ENCODE data around the gene ZIC4. TPM values are rescaled to one million over a fixed set of nuclear protein-coding genes. Genes with fewer than 3 reads are reported as not detected.

ZIC4 gene
- total RNA-seq, 2 donors from 2014 or later = not detected

GRCh38 chr3:147367676-147368075, 38.7 kb downstream of the ZIC4 start:
- no peaks in the 10 kb centered on the region for H3K9me3 Mint-ChIP-seq
- no peak for ATAC-seq (replicated peaks)
- H3K4me3 Mint-ChIP-seq = no peak overlapping the region
- peaks cover 4% of the 10 kb centered on the region for H3K36me3 Mint-ChIP-seq (ENCODE audit: low read depth)
- peaks cover 44% of the 10 kb centered on the region for H3K27me3 Mint-ChIP-seq
- no peaks in the 10 kb centered on the region for H3K4me1 Mint-ChIP-seq
- no peak overlapping the region for H3K27ac Mint-ChIP-seq

- Mint-ChIP-seq H3K4me3 (no peak overlapping the region), H3K27ac (no peak overlapping the region), H3K36me3 (ENCODE audit: low read depth) (peaks cover 4% of the 10 kb centered on the region), H3K9me3 (no peaks in the 10 kb centered on the region), H3K27me3 (peaks cover 49% of the 10 kb centered on the region), H3K4me1 (no peaks in the 10 kb centered on the region)
- no peak for ATAC-seq (replicated peaks)
Measured at GRCh38 chr3:147365196-147366115, 40.9 kb downstream of the ZIC4 start.

DNA sequence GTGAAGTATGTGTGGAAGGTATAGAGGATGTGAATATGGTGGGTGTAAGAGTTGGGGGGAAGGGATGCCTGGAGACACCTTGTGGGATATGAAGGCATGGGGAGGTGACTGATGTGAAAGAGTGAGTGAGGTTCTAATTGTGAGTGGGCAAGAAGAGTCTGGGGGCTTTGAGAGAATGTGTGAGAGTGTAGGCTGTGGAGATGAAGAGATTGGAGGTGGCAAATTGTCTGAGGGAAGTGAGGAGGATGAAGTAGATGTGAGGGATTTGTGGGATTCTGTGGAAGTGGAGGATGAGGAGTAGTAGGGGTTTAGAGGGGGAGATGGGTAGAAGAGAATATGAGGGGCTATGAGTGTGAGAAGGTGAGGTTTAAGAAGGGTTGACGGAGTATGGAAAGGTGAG, 41.6 kb downstream of the ZIC4 start:
- no peak overlapping the region for H3K4me3 Mint-ChIP-seq
- no peak for ATAC-seq (replicated peaks)
- peaks cover 1% of the 10 kb centered on the region for H3K36me3 Mint-ChIP-seq (ENCODE audit: low read depth)
- no peaks in the 10 kb centered on the region for H3K9me3 Mint-ChIP-seq
- no peaks in the 10 kb centered on the region for H3K4me1 Mint-ChIP-seq
- H3K27me3 Mint-ChIP-seq = peaks cover 49% of the 10 kb centered on the region
- no peak overlapping the region for H3K27ac Mint-ChIP-seq

DNA sequence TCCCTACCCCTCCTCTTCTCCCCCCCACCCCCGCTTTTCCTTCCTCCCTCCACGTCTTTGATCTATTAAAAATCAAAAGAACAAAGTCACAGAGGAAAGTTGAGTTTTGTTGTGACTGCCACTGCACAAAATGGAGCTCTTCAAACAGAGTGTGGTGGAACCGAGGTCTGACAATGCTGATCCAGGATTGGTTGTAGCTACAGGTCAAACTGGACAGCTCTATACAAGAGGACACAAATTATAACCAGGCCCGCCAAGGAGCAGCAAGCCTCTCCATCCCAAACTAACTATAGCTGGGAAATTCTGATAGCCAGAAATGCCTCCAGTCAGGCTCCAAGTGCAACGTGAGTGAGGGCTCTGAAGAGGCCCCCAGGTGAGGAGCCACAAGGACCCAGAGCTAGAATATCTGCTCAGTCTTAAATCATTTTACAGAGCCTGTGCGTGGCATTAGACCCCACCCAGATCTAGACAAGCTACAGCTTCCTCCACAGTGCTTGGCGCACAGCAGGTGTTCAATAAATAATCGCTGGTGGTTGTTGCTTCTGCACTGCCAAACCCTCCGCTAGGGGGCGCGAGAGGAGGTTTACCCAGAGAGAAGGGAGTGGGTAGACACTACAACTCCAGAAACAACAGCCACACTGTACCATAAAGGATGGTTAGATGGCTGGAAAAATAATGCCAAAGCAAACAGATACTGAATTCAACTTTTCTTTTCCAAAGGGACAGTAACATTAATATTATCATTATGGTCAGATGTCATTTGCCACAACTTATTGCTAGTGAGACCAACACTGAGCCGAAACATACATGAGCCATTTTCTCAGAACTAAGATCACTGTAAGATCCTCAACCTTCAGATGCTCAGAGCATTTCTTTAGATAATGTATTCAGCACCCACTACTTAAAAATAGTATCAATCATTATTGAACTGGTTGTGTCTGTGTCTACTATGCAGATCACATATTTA, 44.6 kb downstream of the ZIC4 start:
- no peaks in the 10 kb centered on the region for H3K36me3 Mint-ChIP-seq (ENCODE audit: low read depth)
- ATAC-seq (replicated peaks) = no peak
- no peaks in the 10 kb centered on the region for H3K9me3 Mint-ChIP-seq
- no peaks in the 10 kb centered on the region for H3K4me1 Mint-ChIP-seq
- no peak overlapping the region for H3K27ac Mint-ChIP-seq
- no peak overlapping the region for H3K4me3 Mint-ChIP-seq
- H3K27me3 Mint-ChIP-seq = peaks cover 50% of the 10 kb centered on the region

- H3K9me3 Mint-ChIP-seq = no peaks in the 10 kb centered on the region
- H3K27ac Mint-ChIP-seq = no peak overlapping the region
- H3K4me1 Mint-ChIP-seq = no peaks in the 10 kb centered on the region
- H3K4me3 Mint-ChIP-seq = no peak overlapping the region
- no peaks in the 10 kb centered on the region for H3K36me3 Mint-ChIP-seq (ENCODE audit: low read depth)
- H3K27me3 Mint-ChIP-seq = peaks cover 59% of the 10 kb centered on the region
- no peak for ATAC-seq (replicated peaks)
Measured at GRCh38 chr3:147360646-147361453, 45.5 kb downstream of the ZIC4 start.

DNA sequence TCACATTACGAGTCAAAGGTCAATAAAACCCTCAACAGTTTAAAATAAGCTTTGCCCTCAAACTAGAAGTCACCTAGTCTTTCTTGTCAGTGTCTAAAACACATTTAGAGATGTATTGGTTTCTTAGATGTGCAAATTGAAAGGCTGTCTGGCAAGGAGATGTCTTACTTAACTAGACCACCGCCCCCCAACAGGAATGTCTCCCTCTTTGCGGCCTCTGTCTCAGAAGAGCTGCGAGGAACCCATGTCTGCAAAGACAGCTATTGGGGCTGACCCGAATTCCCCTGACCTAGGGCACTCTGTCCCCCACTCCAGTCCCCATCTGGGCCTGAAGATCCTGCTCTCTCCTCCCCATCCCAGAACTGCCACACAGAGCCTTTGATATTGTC, 46.3 kb downstream of the ZIC4 start:
- Mint-ChIP-seq H3K27ac (no peak overlapping the region), H3K4me1 (no peaks in the 10 kb centered on the region), H3K36me3 (ENCODE audit: low read depth) (no peaks in the 10 kb centered on the region), H3K4me3 (no peak overlapping the region), H3K27me3 (peaks cover 64% of the 10 kb centered on the region), H3K9me3 (no peaks in the 10 kb centered on the region)
- ATAC-seq (replicated peaks) = no peak

GRCh38 chr3:147359177-147360050, 46.9 kb downstream of the ZIC4 start:
- Mint-ChIP-seq H3K9me3 (no peaks in the 10 kb centered on the region), H3K27ac (no peak overlapping the region), H3K36me3 (ENCODE audit: low read depth) (no peaks in the 10 kb centered on the region), H3K27me3 (peaks cover 62% of the 10 kb centered on the region), H3K4me3 (no peak overlapping the region), H3K4me1 (no peaks in the 10 kb centered on the region)
- ATAC-seq (replicated peaks) = no peak

GRCh38 chr3:147358144-147358992, 48.0 kb downstream of the ZIC4 start:
- H3K27ac Mint-ChIP-seq = no peak overlapping the region
- H3K4me1 Mint-ChIP-seq = no peaks in the 10 kb centered on the region
- no peak for ATAC-seq (replicated peaks)
- H3K36me3 Mint-ChIP-seq (ENCODE audit: low read depth) = no peaks in the 10 kb centered on the region
- no peaks in the 10 kb centered on the region for H3K9me3 Mint-ChIP-seq
- H3K27me3 Mint-ChIP-seq = peaks cover 66% of the 10 kb centered on the region
- no peak overlapping the region for H3K4me3 Mint-ChIP-seq

GRCh38 chr3:147356909-147357900, 49.1 kb downstream of the ZIC4 start:
- Mint-ChIP-seq H3K9me3 (no peaks in the 10 kb centered on the region), H3K27me3 (peaks cover 68% of the 10 kb centered on the region), H3K36me3 (ENCODE audit: low read depth) (no peaks in the 10 kb centered on the region), H3K4me3 (no peak overlapping the region), H3K27ac (no peak overlapping the region), H3K4me1 (no peaks in the 10 kb centered on the region)
- ATAC-seq (replicated peaks) = no peak

DNA sequence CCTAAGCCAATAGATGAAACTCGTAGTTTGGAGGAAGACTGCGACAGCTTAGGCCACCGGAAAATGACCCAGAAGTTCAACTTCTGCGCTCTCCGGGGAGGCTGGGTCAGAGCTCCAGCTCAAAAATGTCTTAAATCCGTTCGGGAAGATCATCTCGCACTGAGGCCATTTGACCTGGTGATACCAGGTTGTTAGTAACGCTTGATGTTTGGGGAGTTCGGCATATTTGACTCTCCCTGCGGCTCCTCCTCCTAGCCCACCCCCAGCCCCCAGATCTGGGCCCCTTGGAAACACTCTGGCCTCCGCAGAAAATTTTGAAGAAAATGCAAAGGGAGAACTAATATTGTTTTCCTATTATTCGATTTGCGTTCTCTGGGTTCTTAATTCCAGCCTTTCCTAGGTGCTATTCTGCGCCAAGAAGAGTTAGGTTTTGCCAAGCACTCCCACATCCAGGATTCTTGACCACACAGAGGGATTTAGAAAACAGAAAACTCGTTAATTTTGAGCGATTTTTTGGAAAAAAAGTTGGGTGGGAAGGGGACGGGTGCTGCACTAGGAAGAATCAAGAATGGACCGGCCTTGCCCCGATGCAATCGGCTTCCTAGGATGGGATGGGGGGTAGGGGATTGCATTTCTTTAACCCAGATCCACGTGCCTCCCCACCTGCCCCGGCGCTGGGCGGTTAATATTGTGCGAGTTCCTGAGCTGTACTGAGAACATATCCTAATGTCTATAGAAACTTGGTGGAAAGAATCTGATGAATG, 50.0 kb downstream of the ZIC4 start:
- ATAC-seq (replicated peaks) = no peak
- Mint-ChIP-seq H3K27ac (no peak overlapping the region), H3K4me3 (no peak overlapping the region), H3K4me1 (no peaks in the 10 kb centered on the region), H3K9me3 (no peaks in the 10 kb centered on the region), H3K36me3 (ENCODE audit: low read depth) (no peaks in the 10 kb centered on the region), H3K27me3 (peaks cover 63% of the 10 kb centered on the region)

GRCh38 chr3:147355753-147356090, 50.6 kb downstream of the ZIC4 start:
- Mint-ChIP-seq H3K36me3 (ENCODE audit: low read depth) (no peaks in the 10 kb centered on the region), H3K27me3 (peaks cover 58% of the 10 kb centered on the region), H3K9me3 (no peaks in the 10 kb centered on the region), H3K4me1 (no peaks in the 10 kb centered on the region), H3K4me3 (no peak overlapping the region), H3K27ac (no peak overlapping the region)
- ATAC-seq (replicated peaks) = no peak

Measured in activated T-helper 17 cell treated with anti-CD3 and anti-CD28 coated beads, Interleukin-2, amount 50 U/mL, for 72 hours (primary cell).